ENCODE data around the gene FAM120B. TPM values are rescaled to one million over a fixed set of nuclear protein-coding genes. Genes with fewer than 3 reads are reported as not detected.
A peak's percentile ranks its signal among the peaks of the same experiment; 100 is the strongest.
"Not testable (repeated sequence)": the region's sequence is repeated elsewhere in the genome, so short reads cannot be mapped to it uniquely, and the experiment has no call there.

FAM120B gene, protein sequence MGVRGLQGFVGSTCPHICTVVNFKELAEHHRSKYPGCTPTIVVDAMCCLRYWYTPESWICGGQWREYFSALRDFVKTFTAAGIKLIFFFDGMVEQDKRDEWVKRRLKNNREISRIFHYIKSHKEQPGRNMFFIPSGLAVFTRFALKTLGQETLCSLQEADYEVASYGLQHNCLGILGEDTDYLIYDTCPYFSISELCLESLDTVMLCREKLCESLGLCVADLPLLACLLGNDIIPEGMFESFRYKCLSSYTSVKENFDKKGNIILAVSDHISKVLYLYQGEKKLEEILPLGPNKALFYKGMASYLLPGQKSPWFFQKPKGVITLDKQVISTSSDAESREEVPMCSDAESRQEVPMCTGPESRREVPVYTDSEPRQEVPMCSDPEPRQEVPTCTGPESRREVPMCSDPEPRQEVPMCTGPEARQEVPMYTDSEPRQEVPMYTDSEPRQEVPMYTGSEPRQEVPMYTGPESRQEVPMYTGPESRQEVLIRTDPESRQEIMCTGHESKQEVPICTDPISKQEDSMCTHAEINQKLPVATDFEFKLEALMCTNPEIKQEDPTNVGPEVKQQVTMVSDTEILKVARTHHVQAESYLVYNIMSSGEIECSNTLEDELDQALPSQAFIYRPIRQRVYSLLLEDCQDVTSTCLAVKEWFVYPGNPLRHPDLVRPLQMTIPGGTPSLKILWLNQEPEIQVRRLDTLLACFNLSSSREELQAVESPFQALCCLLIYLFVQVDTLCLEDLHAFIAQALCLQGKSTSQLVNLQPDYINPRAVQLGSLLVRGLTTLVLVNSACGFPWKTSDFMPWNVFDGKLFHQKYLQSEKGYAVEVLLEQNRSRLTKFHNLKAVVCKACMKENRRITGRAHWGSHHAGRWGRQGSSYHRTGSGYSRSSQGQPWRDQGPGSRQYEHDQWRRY
- total RNA-seq = 14.8 TPM

DNA sequence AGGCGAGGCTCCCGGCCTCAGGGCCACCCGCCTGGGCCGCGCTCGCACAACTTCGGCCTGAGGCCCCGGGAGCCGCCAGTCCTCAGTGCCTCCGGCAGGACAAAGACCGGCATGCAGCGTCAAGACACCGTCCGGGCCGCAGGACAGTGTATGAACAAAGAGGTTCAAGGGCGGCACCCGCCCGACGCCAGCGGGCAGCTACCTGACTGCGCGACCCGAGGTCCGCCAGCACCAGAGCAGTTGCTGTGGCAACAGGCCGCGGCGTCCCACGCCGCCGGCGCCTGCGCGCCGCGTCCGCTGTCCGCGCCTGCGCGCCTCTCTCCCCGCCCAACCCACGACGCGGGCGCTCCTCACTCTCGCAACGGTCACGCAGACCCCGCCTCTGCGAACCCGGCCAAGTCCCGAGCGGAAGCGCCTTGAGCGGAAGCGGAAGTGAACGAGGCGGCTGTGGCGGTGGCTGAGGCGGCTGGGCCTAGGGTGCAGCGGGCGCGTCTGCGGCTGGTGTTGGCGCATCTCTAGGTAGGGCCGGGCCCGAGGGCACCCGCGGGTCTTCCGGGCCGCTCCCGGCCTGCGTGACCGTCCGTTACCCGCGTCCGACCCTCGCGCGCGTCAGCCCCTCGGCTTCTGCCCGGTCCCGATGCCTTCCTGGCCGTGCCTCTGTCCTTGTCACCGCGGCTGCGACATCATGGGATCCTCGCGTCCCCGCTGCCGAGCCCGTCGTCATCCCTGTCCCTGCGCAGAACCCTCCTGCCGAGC, at the start of gene FAM120B:
TSS of gene FAM120B (plus strand) at position 435 of the 756 bp plus-strand sequence. CDS start 10,633 bp downstream, outside the sequence.
- DNase-seq (ENCODE audit: low read depth in 2 of 3, low spot score in 2 of 3) = peak; percentile 83 to 98 (median 97)

DNA sequence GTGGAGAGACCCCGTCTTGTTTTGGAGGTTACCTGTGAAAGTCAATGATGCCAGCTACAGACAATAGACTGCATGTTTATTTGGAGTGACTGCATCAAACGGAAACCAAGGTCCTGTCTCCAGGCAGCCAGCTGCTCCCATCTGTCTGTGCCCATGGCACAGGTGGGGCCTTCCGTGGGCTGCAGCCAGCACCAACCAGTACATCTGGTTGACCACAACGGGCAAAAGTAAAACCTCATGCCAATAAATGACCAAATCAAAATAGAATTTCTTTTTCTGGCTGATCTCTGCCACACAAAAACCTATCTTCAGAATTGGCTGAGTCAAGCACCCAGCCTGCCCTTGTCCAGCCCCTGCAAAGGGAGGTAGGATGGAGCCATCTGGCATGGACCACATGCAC, 49.2 kb upstream of the FAM120B start:
- no peak for DNase-seq (ENCODE audit: low read depth in 2 of 3, low spot score in 2 of 3)

DNA sequence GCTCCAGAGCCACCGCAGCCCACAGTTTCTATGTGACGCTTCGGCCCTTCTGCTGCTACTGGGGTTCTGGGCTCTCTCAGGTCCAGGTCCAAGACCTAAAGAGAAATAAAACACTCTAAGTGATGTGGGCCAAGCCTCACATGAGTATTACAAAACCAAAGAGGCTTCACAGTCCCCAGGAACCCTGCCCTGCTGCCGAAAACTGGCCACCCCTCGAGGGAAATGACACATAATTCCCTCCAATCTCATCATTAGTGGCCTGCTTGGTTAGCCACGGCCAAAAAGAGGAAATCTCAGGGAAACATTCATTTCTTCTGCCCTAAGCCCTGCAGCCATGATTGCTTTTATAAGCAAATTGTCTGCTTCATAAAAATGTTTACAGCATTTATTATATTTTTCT, 48.2 kb upstream of the FAM120B start:
- no peak for DNase-seq (ENCODE audit: low read depth in 2 of 3, low spot score in 2 of 3)

DNA sequence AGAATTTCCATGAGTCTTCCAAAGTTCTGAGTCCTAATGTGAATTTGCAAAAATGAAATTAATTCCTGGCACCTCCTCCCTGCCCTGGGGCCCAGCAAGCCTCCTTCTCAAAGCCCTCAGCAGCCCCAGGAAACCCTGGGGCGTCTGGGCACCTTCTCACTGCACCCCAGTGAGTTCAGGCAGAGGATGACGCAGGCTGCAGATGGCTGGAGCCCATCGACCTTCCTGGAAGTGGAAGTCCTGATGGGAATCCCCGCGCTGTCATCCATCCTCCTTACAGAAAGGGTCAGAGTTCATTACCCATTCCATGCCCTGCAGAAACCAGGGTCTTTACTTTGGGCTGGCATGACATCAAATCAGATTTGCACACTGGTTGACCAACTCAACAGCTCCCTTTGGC, 47.3 kb upstream of the FAM120B start:
- DNase-seq (ENCODE audit: low read depth in 2 of 3, low spot score in 2 of 3) = no peak

DNA sequence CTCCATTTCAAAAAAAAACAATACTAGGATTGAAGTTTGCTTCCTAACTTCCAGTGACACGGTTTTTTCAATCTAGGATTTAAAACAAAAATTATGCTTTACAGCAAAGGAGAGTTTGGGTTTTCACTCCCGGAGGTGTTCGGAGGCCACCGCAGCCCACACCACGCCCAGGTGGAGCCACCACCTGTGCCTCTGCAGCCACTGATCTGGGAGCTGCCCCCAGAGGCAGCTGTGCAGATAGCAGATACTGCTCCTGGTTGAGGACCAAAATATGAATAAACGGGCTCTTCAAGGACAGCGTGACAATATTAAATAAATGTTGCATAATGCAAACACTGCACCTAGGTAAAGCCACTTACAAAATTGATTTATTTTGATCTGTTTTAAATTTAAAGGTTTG, 45.9 kb upstream of the FAM120B start:
- DNase-seq (ENCODE audit: low read depth in 2 of 3, low spot score in 2 of 3) = no peak

DNA sequence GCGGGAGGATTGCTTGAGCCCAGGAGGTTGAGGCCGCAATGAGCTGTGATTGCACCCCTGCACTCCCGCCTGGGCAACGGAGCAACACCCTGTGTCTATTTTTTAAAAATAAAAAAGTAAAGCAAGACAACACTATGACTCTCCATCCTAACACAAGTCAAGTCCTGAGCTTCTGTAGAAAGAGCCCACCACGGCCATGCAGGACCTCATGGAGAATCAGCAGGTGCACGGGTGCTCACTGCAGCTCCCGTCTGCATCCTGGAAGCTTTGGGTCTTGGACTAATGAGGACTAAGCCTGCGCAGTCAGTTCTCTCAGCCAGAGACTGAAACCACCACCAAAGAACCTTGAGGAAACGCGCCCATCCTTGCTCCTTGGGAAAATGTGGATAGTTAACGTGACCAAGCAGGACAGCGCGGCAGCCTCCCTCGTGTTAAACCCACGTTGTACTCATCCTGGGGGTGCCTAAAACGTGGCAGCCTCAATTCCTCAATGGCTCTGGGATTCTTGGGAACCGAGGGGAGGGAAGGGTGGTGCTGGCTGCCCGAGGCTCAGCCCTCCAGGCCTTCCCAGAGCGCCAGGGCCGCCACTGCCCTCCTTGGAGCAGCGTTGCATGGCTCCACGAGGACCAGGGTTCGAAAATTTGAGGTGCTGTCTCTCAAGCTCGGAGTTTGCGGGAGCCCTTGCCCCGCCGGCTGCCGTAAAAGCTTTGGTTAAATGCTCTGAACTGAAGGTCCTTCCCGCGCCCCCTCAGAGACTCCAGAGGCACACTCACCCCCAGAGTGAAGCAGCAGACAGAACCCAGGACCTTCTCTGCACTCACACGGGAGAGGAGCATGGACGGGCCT, 44.7 kb upstream of the FAM120B start:
- no peak for DNase-seq (ENCODE audit: low read depth in 2 of 3, low spot score in 2 of 3)

DNA sequence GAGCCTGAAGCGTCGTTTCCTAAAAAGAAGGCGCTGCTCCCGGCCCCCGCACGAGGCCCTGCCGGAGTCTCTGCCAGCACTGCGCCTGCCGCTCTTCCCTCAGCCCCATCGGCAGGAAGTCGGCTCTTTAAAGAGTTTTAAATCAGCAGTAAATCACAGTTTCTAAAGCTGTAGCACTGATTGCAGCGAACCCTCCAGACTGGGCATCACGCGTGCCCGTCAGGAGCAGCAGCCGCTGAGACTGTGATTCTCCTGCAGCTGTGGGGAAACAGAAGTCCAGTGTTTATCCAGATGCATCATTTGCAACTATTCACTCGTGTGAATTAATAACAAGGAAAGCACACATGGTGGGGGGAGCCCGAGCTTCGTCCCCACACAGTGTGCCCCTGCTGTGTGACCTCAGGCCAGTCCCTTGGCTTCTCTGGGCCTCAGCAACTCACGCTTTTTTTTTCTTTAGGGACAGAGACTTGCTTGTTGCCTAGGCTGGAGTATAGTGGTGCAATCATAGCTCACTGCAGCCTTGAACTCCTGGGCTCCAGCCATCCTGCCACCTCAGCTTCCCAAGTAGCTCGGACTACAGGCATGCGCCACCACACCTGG, 44.0 kb upstream of the FAM120B start:
- DNase-seq (ENCODE audit: low read depth in 2 of 3, low spot score in 2 of 3) = no peak

DNA sequence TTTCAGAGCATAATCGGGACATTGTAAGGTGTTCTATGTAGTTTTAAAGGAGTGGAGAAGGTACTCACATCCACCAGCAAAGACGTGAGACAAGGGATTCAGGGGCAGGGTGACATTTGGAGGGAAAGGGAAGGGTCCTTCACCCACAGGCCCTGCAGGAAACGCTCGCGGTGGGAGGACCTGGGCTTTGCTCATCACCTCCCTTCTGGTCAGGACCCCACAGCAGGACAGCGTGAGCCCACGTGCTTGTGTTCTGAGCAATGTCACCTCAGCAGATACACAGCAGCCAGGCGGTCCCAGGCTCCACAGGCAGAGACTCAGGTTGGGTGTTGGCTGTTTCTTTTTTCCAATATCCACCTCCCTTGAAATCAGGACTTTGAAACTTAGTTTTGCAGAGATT, 43.1 kb upstream of the FAM120B start:
- DNase-seq (ENCODE audit: low read depth in 2 of 3, low spot score in 2 of 3) = no peak

DNA sequence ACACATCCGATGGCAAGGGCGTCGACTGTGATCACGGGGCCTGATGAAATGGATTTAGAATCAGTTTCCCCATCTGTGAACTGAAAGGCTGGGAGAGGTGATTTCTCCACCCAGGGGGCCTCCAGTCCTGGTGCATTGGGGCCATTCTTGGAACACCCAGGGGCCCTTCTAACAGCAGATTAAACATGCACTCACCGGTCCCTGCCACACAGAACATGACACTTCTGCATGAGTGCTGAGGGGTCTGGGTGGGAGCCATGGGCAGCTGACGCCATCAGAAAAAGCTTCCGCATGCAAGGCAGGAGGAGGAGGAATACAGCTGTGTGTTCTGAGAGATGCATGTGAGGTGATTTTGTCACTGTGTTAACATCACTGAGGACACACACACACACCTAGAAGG, 42.5 kb upstream of the FAM120B start:
- DNase-seq (ENCODE audit: low read depth in 2 of 3, low spot score in 2 of 3) = no peak

DNA sequence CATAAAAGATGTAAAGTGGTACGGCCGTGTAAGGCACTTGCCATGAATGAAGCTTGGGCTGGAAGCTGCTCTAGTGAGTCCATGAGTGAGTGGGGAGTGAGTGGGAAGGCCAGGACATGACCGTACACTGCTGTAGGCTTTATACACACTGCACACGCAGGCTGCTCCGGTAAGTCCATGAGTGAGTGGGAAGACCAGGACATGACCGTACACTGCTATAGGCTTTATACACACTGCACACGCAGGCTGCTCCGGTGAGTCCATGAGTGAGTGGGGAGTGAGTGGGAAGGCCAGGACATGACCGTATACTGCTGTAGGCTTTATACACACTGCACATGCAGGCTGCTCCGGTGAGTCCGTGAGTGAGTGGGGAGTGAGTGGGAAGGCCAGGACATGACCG, 41.9 kb upstream of the FAM120B start:
- not testable (repeated sequence) for DNase-seq (ENCODE audit: low read depth in 2 of 3, low spot score in 2 of 3)

DNA sequence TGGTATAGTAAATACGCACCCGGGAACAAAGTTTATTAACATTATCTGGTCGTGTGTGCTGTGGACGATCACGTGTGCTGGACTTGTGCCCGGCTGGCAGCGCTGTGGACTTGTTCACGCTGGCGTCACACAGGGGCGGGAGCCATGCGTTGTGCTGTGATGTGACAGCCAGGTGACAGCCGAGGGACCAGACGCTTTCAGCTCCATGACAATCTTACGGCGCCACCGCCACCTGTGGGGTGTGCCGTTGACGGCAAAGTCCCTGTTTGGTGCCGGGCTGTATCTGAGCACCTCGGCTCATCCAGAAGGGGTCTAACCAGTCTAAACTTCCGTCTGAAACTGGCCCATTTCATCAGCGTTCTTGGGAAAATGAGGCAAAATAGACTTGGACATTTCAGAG, 40.9 kb upstream of the FAM120B start:
- DNase-seq (ENCODE audit: low read depth in 2 of 3, low spot score in 2 of 3) = no peak

DNA sequence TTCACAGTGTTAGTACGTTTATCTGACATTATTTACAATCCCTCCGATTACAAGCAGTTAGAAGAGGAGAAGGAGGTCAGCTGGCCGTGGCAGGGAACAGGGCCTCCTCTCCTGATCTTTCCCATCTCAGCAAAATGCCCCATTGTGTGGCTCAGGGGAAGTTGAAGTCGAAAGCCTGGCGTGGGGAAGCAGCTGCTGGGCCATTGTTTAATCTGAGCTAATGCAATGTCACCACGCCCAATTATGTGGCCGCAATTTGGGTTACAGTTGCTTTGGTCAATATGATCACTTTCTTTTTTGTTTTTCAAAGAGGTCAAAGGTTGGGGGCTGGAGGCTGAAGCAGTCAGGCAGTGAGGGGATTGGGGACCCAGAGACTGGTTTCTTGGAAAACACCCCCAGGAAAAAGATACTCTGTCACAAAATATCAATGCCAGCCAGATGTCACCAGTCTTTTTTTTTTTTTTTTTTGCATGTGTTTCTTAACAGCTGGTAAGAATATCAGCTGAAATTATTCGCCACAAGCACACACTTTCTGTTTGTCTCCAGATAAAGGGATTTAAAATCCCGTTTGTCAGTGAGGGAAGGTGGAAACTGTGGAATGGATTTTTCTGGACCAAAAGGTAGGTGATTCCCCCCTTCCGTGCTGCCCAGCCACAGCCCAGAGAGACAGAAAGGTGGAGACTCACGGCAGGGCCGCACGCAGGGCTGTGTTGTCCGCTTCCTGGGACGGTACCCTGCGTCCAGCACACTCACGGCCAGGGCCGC, 40.3 kb upstream of the FAM120B start:
- DNase-seq (ENCODE audit: low read depth in 2 of 3, low spot score in 2 of 3) = no peak

DNA sequence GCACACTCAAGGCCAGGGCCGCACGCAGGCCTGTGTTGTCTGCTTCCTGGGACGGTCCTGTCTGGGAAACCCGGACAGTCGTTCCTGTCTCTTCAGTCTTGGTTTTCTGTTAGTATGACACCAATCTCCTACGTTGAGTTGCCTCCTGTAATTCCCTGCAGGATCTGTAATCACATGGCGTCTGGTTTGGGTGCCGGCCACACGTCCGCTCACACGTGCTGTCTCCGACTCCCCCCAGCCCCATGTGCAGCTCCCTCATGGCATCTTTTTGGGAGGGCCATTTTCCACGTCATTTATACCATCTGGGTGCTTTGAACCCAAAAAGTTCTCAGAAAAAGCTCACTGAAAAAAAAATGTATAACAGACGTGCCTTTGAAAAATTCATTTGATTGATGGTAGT, 38.9 kb upstream of the FAM120B start:
- DNase-seq (ENCODE audit: low read depth in 2 of 3, low spot score in 2 of 3) = no peak

DNA sequence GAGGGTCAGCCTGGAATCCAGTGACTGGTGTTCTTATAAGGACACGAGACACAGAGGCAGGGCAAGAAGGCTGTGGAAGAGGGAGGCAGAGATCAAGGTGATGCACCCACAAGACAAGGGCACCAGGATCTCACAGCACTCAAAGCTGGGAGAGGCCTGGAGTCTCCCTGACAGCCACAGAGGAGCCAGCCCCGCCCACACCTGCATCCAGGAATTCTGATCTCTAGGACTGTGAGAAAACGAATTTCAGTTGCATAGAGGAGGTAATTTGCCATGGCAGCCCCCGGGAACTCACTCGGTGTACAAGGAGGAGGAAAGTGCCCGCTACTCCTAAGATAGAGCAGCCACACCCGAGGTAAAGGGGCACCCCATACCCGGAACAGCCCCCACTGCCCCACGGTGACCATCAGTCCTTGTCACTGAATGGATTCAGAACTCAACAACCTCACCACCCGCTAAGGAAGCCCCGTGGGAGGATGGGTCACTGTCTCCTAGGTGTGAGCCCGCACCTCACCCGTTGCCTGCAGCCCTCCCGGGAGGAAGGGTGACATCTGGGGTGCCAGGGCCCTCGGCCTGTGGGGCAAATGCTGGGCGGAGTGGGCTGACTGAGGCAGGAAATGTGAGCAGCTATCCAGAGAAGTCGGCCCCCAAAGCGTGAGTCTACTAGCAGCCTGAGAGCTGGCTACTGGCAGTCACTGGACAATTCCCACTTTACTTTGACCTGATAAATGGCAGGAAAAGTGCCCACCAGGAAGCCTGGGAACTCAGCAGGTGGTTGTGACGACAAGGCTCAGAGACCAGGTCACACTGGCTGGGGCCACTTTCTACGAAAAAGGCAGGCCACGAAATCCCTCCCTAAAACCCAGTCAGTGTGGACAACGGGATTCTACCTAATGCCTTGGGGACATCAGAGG, 38.1 kb upstream of the FAM120B start:
- DNase-seq (ENCODE audit: low read depth in 2 of 3, low spot score in 2 of 3) = no peak

DNA sequence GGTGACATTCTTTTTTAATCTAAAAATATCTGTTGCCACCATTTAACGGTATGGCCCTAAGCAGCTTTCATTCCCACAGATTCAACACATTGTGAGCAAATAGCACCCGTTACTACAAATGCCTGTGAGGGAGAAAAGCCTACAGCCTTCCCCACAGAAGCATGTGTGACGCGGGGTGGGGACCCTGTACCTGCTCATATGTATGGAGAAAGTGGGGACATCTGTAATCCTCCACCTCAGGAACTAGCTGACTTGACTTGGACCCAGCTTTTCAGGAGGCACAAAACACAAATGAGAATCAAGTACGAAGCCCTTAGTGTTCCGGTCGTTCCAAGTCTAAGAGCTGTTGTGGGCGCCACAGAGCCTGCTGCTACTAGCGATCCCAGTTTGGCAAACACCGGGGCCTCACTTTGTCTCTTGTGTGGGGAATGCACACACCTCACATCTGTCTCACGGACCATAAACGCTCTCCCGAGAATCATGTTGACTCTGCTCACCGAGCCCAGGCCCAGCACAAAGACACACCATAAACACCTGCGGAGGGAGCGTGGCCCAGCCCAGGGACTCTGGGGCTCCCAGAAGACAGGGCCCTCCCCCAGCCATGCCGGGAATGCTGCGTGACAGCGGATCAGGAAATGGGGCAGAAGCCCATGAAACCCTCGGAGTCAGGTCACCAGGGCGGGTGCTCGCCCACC, 37.3 kb upstream of the FAM120B start:
- DNase-seq (ENCODE audit: low read depth in 2 of 3, low spot score in 2 of 3) = no peak

DNA sequence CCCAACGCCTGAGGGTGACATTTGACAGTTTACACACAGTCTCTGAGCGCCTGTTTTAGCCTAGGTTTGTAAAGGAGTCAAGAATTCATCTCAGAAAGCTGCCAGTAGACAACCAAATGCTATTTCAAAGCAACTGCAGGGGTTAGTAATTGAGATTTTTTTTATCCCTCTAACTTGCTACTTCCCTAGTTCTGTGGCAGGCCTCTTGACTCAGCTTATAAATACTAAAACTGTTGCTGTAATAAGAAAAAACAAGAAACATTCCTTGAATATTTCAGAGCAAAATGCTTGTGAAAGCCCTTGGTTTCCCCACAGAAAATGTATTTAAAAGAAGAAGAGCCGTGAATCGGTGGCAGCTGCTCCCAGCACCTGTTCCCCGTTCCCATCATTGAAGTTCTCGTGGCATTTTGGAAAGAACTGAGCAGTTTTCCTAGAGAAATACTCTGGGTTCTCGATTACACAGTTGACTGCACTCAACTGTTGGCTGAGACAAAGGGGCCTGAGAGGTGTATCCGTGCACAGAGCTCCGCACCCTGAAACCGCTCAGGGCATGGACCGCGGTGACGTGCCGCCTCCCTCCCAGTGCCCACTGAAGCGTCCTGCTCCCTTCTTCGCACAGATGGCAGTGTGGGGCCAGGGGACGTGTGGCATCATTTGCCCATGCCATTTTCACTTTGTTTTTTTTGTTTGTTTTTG, 36.6 kb upstream of the FAM120B start:
- no peak for DNase-seq (ENCODE audit: low read depth in 2 of 3, low spot score in 2 of 3)
